Stimulated activated CD4-positive, alpha-beta T cell treated with anti-CD3 and anti-CD28 coated beads, TNF-alpha, amount 100 ng/mL, for 48 hours (primary cell): ENCODE data around the gene TSPAN6.

Experiments used
- DNase-seq, 3 donors: peaks; one replicate each; pipeline ENCODE4 v3.0.0-alpha.2; 2020; ENCODE audit warnings: low read depth in 3 of 3

The TSPAN6 gene

GRCh38 chrX:100647739-100648138, 11.1 kb upstream of the TSPAN6 start:
- no peak for DNase-seq

GRCh38 chrX:100647095-100647494, 10.5 kb upstream of the TSPAN6 start:
- DNase-seq = no peak

GRCh38 chrX:100645106-100645505, 8.5 kb upstream of the TSPAN6 start:
- no peak for DNase-seq

- no peak for DNase-seq
These were observed 7.6 kb upstream of the TSPAN6 start, which contains the start of gene SRPX2 for GRCh38 chrX:100643956-100644860. Gene SRPX2 (plus strand): TSS chrX:100644199. CDS start chrX:100646323, 2,124 bp downstream.

- DNase-seq = no peak
These were observed 6.6 kb upstream of the TSPAN6 start for GRCh38 chrX:100643212-100643611.

GRCh38 chrX:100642290-100642689, 5.7 kb upstream of the TSPAN6 start:
- DNase-seq = no peak

GRCh38 chrX:100635989-100636320, 651 bp downstream of the TSPAN6 start:
- DNase-seq = no peak

GRCh38 chrX:100635040-100635439, 1.6 kb downstream of the TSPAN6 start:
- no peak for DNase-seq

- DNase-seq = no peak
These were observed 10.6 kb downstream of the TSPAN6 start for GRCh38 chrX:100625985-100626491.

GRCh38 chrX:100623001-100623400, 13.6 kb downstream of the TSPAN6 start:
- DNase-seq = no peak

- DNase-seq = no peak
These were observed 21.6 kb downstream of the TSPAN6 start for GRCh38 chrX:100615005-100615404.

GRCh38 chrX:100611951-100612350, 24.7 kb downstream of the TSPAN6 start:
- DNase-seq = no peak

GRCh38 chrX:100609591-100609990, 27.0 kb downstream of the TSPAN6 start:
- DNase-seq = no peak

- no peak for DNase-seq
These were observed 29.9 kb downstream of the TSPAN6 start for GRCh38 chrX:100606753-100607152.

- DNase-seq = no peak
These were observed 35.8 kb downstream of the TSPAN6 start for GRCh38 chrX:100600758-100601157.

GRCh38 chrX:100600340-100600739, 36.3 kb downstream of the TSPAN6 start:
- DNase-seq = no peak

- DNase-seq = no peak
These were observed 37.1 kb downstream of the TSPAN6 start for GRCh38 chrX:100599456-100599855.

- no peak for DNase-seq
These were observed 40.0 kb downstream of the TSPAN6 start for GRCh38 chrX:100596601-100597000.

- DNase-seq = no peak
These were observed 43.0 kb downstream of the TSPAN6 start for GRCh38 chrX:100593581-100593980.

- no peak for DNase-seq
These were observed 43.5 kb downstream of the TSPAN6 start for GRCh38 chrX:100593126-100593525.

GRCh38 chrX:100591256-100592051, 45.2 kb downstream of the TSPAN6 start:
- DNase-seq = no peak

GRCh38 chrX:100587861-100588260, 48.7 kb downstream of the TSPAN6 start:
- DNase-seq = no peak

- no peak for DNase-seq
These were observed 49.9 kb downstream of the TSPAN6 start for GRCh38 chrX:100586747-100587146.
